Loucy (cell line): Measurements from ENCODE around the gene MEST.

Experiments
- EZH2phosphoT487 ChIP-seq: fragments of 200-600 bp; IDR thresholded peaks from 2 replicates; pipeline ENCODE4 v1.6.1; 2018; ENCODE audit warnings: antibody characterized with exemption, mild to moderate bottlenecking, moderate library complexity, borderline replicate concordance
- TF ChIP-seq, protein P1 (sequence below): fragments of 200-600 bp; sonication (generic); conservative IDR thresholded peaks from 2 replicates; pipeline ENCODE4 v1.5.1; 2014; ENCODE audit warnings: mild to moderate bottlenecking, antibody characterized with exemption, low read length

DNA sequence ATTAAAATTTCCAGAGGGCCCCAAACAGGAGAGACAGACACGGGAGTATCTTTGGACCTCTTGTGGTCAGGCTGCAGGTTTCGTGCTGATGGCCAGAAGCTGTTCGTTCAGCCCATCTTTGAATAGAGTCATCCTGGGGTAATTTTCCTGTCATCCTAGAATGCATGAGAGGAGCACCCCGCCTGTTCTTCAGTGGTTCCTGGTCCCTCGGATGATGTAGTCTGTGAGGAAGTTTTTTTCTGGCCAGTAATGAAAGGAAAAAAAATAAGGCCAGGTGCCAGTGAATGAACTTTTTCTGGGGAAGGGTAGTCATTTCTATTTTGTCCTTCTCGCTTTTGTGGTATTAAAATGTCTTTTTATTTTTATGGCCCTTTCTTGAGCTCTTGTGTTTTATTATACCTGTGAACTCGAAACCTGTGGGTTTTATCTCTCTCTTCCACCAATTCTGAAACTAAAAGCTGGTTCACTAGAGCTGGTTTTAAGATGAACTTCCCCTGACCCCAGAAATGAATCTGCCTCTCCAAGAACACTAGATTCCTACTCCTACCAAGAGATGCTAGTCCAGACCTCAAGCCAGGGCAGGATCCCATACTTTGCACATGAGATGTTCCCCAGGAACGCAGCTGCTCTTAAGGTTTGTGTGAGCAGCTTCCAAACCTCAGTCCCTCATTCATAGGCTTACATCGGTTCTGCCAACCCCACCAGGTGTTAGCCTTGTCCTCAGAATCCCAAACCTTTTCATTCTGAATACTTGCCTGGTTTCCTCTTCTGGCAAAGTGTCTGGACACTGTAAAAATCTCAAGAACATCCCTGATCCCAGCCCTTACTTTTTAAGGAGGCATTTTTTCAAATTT lies 15.4 kb upstream of the MEST start:
- TF ChIP-seq, protein P1, sequence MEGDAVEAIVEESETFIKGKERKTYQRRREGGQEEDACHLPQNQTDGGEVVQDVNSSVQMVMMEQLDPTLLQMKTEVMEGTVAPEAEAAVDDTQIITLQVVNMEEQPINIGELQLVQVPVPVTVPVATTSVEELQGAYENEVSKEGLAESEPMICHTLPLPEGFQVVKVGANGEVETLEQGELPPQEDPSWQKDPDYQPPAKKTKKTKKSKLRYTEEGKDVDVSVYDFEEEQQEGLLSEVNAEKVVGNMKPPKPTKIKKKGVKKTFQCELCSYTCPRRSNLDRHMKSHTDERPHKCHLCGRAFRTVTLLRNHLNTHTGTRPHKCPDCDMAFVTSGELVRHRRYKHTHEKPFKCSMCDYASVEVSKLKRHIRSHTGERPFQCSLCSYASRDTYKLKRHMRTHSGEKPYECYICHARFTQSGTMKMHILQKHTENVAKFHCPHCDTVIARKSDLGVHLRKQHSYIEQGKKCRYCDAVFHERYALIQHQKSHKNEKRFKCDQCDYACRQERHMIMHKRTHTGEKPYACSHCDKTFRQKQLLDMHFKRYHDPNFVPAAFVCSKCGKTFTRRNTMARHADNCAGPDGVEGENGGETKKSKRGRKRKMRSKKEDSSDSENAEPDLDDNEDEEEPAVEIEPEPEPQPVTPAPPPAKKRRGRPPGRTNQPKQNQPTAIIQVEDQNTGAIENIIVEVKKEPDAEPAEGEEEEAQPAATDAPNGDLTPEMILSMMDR, result no peak
- no peak for TF ChIP-seq EZH2phosphoT487
